PFSK-1 (cell line): Measurements from ENCODE around the gene HS1BP3.

Source experiments
- FOXP2 ChIP-seq: optimal IDR thresholded peaks from 2 replicates; pipeline ENCODE3; 2011; ENCODE audit warnings: borderline replicate concordance, control low read depth, inconsistent platforms; ENCODE audit not compliant: insufficient read depth; ENCODE audit errors: extremely low read length, extremely low read depth
- POLR2AphosphoS5 ChIP-seq: IDR thresholded peaks from 2 replicates; pipeline ENCODE4 v1.6.1; 2012; ENCODE audit warnings: low read depth, mild to moderate bottlenecking, control low read depth, low read length, moderate library complexity
- REST ChIP-seq, 2 experiments: IDR thresholded peaks; 2 replicates each; pipeline versions ENCODE4 v1.6.1 to v1.8.0; 2011 to 2012; ENCODE audit warnings: low read depth in 2 of 2, low read length in 2 of 2, control low read depth in 1 of 2, inconsistent platforms in 1 of 2, mild to moderate bottlenecking in 1 of 2, moderate library complexity in 1 of 2; ENCODE audit not compliant: insufficient read depth in 1 of 2
- SIN3A ChIP-seq: IDR thresholded peaks from 2 replicates; pipeline ENCODE4 v1.6.1; 2012; ENCODE audit warnings: mild to moderate bottlenecking, low read length, moderate library complexity, borderline replicate concordance; ENCODE audit not compliant: insufficient read depth
- TAF1 ChIP-seq: IDR thresholded peaks from 2 replicates; pipeline ENCODE4 v1.6.1; 2012; ENCODE audit warnings: low read length, control low read depth, borderline replicate concordance; ENCODE audit not compliant: insufficient read depth

HS1BP3 gene

GRCh38 chr2:20634507-20635112, 16.3 kb downstream of the HS1BP3 start:
- TF ChIP-seq SIN3A = no peak
- no peak for TF ChIP-seq POLR2AphosphoS5
- TF ChIP-seq TAF1 = no peak
- no peak for TF ChIP-seq REST (IDR thresholded peaks at IDR 0.05; ENCODE audit: insufficient read depth in 1 of 2, low read depth in 2 of 2, low read length in 2 of 2)
- TF ChIP-seq FOXP2 = no peak

GRCh38 chr2:20633794-20634506, 16.9 kb downstream of the HS1BP3 start:
- TF ChIP-seq TAF1 (no peak), POLR2AphosphoS5 (no peak), FOXP2 (no peak), SIN3A (no peak), REST (IDR thresholded peaks at IDR 0.05; ENCODE audit: insufficient read depth in 1 of 2, low read depth in 2 of 2, low read length in 2 of 2) (no peak)

- TF ChIP-seq FOXP2 (no peak), POLR2AphosphoS5 (no peak), REST (IDR thresholded peaks at IDR 0.05; ENCODE audit: insufficient read depth in 1 of 2, low read depth in 2 of 2, low read length in 2 of 2) (no peak), SIN3A (no peak), TAF1 (no peak)
Measured at GRCh38 chr2:20633001-20633400, 17.9 kb downstream of the HS1BP3 start.

GRCh38 chr2:20632446-20632990, 18.4 kb downstream of the HS1BP3 start:
- no peak for TF ChIP-seq FOXP2
- TF ChIP-seq SIN3A = no peak
- TF ChIP-seq POLR2AphosphoS5 = no peak
- no peak for TF ChIP-seq TAF1
- TF ChIP-seq REST (IDR thresholded peaks at IDR 0.05; ENCODE audit: insufficient read depth in 1 of 2, low read depth in 2 of 2, low read length in 2 of 2) = no peak
